Measurements from ENCODE around the gene GATC.

Gene GATC

DNA sequence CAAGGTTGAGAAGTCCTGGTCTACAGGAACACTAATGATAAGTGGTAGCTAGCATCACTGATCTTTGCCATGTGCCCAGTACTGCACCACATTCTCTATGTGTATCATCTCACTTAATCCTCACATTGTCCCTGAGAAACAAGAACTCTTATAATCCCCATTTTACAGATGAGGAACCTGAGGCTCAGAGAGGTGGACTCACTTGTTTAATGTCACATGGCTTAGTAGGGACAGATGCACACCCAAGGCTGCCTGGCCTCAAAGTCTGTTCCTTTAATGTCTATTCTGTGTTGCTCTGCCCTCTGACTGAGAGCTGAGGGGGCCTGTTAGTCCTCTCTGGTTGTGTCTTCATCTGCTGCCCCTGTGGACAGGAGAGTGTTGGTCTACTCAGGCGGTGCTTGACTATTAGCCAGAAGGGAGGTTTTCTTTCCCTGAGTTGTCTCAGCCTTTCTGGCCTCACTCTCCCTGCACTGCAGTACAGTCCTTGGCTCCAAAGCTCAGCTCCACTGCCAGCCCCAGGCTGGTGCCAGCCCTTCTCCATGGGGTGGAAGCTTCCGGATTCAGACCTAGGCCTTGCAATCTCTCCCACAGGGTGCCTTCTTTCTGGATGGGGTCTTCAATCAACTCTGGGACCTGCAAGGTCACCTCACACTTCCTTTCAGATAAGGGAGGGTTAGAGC lies 44.7 kb downstream of the GATC start:
- Histone ChIP-seq H3K4me1 (ENCODE audit: insufficient read depth, low read length) (peaks cover 7% of the 10 kb centered on the region; the same call in 1 of the 2 replicates), H3K27ac (ENCODE audit: low read length) (no peak overlapping the region), H3K9me3 (ENCODE audit: insufficient read depth, low read depth, low read length) (no peaks in the 10 kb centered on the region), H3K27me3 (ENCODE audit: insufficient read depth, low read length) (no peaks in the 10 kb centered on the region), H3K9ac (ENCODE audit: low read depth, low read length) (no peak overlapping the region; the same call in 1 of the 2 replicates), H3K36me3 (ENCODE audit: insufficient read depth, low read depth, low read length) (peaks cover 13% of the 10 kb centered on the region), H3K4me3 (ENCODE audit: low read length) (no peak overlapping the region)

DNA sequence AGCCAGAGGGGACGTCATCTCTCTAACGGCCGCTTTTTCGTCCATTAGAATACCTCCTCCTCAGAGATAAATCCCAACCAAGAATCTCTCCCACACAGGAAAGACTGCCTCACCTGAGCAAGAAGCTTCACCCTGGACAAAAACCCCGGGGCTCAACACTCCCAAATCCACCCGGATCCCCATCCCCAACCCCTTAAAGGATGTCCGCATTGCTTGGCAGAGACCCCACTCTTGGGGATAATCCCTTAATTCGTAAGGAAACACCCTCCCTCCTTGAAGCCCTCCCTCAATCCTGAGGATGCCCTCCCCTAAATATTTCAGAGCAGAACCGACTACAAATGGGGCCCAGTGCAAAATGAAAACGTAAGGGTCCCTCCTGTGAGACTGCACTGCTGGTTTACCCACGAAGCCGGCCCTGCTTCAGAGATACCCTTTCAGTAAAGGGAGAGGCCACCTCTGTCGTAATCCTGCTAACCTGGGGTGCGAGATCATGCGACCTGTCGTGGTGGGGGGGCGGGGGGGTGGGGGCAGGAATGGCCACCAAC lies 49.0 kb downstream of the GATC start:
- peak overlapping the region; percentile 84; the same call in 1 of the 2 replicates for H3K9ac ChIP-seq (ENCODE audit: low read depth, low read length)
- peak overlapping the region; percentile 90 for H3K4me3 ChIP-seq (ENCODE audit: low read length)
- no peaks in the 10 kb centered on the region for H3K27me3 ChIP-seq (ENCODE audit: insufficient read depth, low read length)
- H3K4me1 ChIP-seq (ENCODE audit: insufficient read depth, low read length), result peaks cover 13% of the 10 kb centered on the region; the same call in 1 of the 2 replicates
- H3K9me3 ChIP-seq (ENCODE audit: insufficient read depth, low read depth, low read length), result no peaks in the 10 kb centered on the region
- no peak overlapping the region for H3K27ac ChIP-seq (ENCODE audit: low read length)
- peaks cover 37% of the 10 kb centered on the region for H3K36me3 ChIP-seq (ENCODE audit: insufficient read depth, low read depth, low read length)

DNA sequence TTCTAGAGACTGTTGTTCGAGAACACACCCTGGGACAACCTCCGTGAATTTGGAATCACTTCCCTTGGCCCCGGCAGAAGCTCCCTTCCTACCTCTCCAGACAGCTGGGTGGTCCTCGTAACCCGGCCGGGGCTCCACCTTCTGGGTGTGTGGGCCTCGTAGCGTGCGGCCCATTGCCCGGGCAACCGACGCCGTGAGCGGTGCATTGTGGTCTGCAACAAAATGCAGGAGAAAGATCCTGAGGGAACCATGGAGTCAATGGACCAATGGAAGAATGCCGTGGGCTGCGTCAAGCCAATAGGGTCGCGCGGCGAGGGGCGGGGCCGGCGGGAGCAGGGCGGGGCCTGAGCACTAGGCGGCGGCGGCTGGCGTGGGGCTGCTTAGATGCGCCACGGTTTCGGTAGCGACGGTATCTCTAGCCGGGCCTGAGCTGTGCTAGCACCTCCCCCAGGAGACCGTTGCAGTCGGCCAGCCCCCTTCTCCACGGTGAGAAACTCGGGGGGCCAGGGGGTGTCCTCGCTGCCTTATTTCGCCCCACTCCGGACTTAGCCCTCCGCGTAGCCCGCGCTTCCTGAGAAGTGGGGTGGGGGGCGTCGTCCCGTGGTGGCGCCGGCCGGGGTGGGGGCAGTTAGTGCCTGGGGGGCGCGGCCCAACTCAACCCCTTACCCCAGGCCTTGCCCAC lies 49.6 kb downstream of the GATC start, which contains the start of gene DYNLL1:
DYNLL1 (plus strand) TSS at position 383 of the 682 bp plus-strand sequence. CDS start 309 bp downstream, outside the sequence.
- H3K9me3 ChIP-seq (ENCODE audit: insufficient read depth, low read depth, low read length), result no peaks in the 10 kb centered on the region
- H3K4me1 ChIP-seq (ENCODE audit: insufficient read depth, low read length), result peaks cover 13% of the 10 kb centered on the region; the same call in 1 of the 2 replicates
- H3K9ac ChIP-seq (ENCODE audit: low read depth, low read length), result peak within 1 kb of the TSS; percentile 92; the same call in 1 of the 2 replicates
- peaks cover 36% of the 10 kb centered on the region for H3K36me3 ChIP-seq (ENCODE audit: insufficient read depth, low read depth, low read length)
- H3K4me3 ChIP-seq (ENCODE audit: low read length), result peak within 1 kb of the TSS; percentile 90
- peak within 1 kb of the TSS; percentile 64 for H3K27ac ChIP-seq (ENCODE audit: low read length)
- no peaks in the 10 kb centered on the region for H3K27me3 ChIP-seq (ENCODE audit: insufficient read depth, low read length)

DNA sequence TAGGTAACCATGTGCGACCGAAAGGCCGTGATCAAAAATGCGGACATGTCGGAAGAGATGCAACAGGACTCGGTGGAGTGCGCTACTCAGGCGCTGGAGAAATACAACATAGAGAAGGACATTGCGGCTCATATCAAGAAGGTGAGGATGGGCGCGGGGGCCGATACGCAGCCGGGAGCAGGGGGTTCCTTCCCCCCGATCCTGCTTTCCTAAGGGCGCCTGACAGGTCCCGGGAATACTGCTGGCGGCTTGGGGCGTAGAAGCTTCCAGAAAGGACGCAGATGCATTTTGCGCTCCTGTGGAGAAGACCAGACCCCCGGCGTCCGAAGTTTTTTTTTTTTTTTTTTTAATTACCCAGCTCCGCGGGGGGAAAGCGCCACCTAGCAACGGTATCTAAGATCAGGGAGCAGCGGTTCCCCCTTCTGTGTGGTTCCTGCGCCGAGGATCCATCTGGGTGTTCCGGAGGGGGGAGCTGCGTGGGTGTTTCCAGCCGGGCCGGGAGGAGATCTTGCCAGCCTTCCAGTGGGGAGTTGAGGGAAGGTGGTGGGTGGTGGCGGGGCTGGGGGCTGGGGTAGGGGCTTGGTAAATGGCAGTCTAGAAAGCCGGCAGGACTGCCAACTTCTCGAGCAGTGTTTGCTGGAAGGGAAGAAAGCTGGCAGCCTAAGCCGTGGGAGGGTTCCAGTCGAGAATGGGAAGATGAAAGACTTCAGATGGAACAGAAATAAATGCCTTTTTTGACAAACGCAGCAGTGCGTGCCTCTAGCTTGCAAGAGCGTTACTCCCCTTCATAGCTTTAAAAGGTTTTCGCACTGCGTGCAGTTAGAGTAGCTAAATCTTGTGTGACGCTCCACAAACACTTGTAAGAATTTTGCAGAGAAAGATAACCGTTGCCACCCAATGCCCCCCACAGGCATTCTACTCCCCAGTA lies 50.4 kb downstream of the GATC start:
- H3K27me3 ChIP-seq (ENCODE audit: insufficient read depth, low read length), result no peaks in the 10 kb centered on the region
- peaks cover 32% of the 10 kb centered on the region for H3K36me3 ChIP-seq (ENCODE audit: insufficient read depth, low read depth, low read length)
- H3K4me1 ChIP-seq (ENCODE audit: insufficient read depth, low read length), result peaks cover 13% of the 10 kb centered on the region; the same call in 1 of the 2 replicates
- peak overlapping the region; percentile 92; the same call in 1 of the 2 replicates for H3K9ac ChIP-seq (ENCODE audit: low read depth, low read length)
- H3K4me3 ChIP-seq (ENCODE audit: low read length), result peak overlapping the region; percentile 88
- no peaks in the 10 kb centered on the region for H3K9me3 ChIP-seq (ENCODE audit: insufficient read depth, low read depth, low read length)
- H3K27ac ChIP-seq (ENCODE audit: low read length), result peak overlapping the region; percentile 64

DNA sequence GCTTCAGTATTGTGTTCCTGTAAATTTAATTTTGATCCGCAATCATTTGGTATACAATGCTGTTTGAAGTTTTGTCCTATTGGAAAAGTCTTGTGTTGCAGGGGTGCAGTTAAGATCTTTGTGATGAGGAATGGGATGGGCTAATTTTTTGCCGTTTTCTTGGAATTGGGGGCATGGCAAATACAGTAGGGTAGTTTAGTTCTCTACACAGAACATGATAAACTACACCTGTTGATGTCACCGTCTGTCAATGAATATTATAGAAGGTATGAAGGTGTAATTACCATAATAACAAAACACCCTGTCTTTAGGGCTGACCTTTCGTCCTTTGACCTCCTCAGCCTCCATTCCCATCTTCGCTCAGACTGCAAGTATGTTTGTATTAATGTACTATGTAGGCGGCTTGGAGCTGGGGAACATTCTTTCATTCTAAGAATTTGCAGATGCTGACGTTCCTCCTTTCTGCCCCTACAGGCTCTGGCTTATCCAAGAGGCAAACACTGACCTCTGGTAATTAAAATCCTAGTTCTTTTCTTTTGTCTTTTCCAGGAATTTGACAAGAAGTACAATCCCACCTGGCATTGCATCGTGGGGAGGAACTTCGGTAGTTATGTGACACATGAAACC lies 51.4 kb downstream of the GATC start:
- no peaks in the 10 kb centered on the region for H3K27me3 ChIP-seq (ENCODE audit: insufficient read depth, low read length)
- H3K27ac ChIP-seq (ENCODE audit: low read length), result no peak overlapping the region
- peaks cover 33% of the 10 kb centered on the region for H3K36me3 ChIP-seq (ENCODE audit: insufficient read depth, low read depth, low read length)
- no peaks in the 10 kb centered on the region for H3K9me3 ChIP-seq (ENCODE audit: insufficient read depth, low read depth, low read length)
- H3K9ac ChIP-seq (ENCODE audit: low read depth, low read length), result peak overlapping the region; percentile 92; the same call in 1 of the 2 replicates
- H3K4me1 ChIP-seq (ENCODE audit: insufficient read depth, low read length), result peaks cover 13% of the 10 kb centered on the region; the same call in 1 of the 2 replicates
- H3K4me3 ChIP-seq (ENCODE audit: low read length), result peak overlapping the region; percentile 88

DNA sequence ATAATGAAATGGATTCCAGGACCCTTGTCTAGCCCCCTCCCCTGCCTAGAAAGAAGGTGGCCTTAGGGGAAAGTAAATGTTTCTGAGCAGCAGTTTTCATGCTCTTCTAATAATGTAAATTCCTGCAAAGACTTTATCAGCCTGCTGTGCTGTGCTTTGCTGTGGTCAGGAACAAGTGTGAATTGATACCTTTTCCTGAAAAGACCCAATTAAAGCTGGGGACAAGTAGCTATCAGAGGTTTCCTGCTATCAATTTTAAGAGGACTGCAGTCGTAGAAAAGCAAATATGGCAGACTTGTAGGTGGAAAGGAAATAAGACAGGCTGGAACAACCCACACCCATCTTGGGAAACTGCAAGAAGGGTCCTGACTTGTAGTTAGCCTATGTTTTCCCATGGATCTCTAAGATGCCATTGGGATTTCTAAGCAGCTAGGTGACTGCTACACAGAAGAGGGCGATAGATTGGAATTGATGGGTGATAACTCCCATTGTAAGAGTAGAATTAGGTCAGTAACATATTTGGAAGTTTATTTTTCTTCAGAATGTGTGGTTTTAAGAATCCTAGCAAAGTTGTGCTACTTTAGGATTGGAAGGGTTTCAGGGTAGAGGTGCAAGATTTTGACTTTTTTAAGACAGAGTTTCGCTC lies 52.7 kb downstream of the GATC start:
- Histone ChIP-seq H3K4me1 (ENCODE audit: insufficient read depth, low read length) (peaks cover 13% of the 10 kb centered on the region; the same call in 1 of the 2 replicates), H3K27me3 (ENCODE audit: insufficient read depth, low read length) (no peaks in the 10 kb centered on the region), H3K9ac (ENCODE audit: low read depth, low read length) (no peak overlapping the region), H3K4me3 (ENCODE audit: low read length) (no peak overlapping the region), H3K9me3 (ENCODE audit: insufficient read depth, low read depth, low read length) (no peaks in the 10 kb centered on the region), H3K27ac (ENCODE audit: low read length) (no peak overlapping the region), H3K36me3 (ENCODE audit: insufficient read depth, low read depth, low read length) (peaks cover 46% of the 10 kb centered on the region)

DNA sequence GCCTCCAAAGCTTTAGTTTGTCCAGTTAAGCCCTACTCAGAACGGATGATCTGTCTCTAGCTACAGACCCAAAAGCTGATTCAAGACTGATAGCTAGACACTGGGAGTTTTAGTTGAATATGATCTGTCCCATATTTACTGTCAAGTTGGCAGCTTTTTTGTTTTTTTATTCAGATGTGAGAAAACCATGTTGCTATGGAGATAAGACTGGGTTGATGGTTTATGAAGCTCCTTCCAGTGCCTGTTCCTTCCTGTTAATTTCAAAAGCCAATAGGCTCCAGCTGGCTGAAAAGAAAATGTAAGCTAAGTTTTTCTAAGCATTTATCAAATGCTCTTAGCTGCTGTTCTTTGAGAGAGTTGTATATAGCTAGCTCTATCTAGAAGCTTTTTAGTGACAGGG lies 54.3 kb downstream of the GATC start:
- Histone ChIP-seq H3K27me3 (ENCODE audit: insufficient read depth, low read length) (no peaks in the 10 kb centered on the region), H3K4me1 (ENCODE audit: insufficient read depth, low read length) (peaks cover 11% of the 10 kb centered on the region), H3K9me3 (ENCODE audit: insufficient read depth, low read depth, low read length) (no peaks in the 10 kb centered on the region), H3K9ac (ENCODE audit: low read depth, low read length) (no peak overlapping the region), H3K27ac (ENCODE audit: low read length) (no peak overlapping the region), H3K4me3 (ENCODE audit: low read length) (no peak overlapping the region), H3K36me3 (ENCODE audit: insufficient read depth, low read depth, low read length) (peaks cover 46% of the 10 kb centered on the region)

DNA sequence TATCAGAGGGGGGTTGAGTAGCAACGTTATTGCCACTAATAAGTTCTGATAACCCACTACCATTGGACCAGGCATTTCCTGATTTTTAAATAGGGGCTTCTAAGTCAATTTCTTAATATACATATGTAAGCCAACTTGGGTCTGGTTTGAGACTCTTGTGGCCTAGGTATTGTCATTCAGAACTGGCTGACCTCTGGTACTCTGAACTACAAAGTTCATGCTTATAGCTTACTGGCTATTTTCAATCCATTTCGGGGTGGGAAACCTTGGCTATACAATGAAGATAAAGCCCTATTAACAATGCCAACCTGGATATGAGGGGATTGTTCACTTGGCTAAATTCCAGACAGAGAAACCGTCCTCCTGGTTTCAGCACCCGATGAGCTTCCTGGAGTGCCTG lies 58.3 kb downstream of the GATC start:
- H3K9ac ChIP-seq (ENCODE audit: low read depth, low read length), result no peak overlapping the region
- no peak overlapping the region for H3K27ac ChIP-seq (ENCODE audit: low read length)
- H3K27me3 ChIP-seq (ENCODE audit: insufficient read depth, low read length), result no peaks in the 10 kb centered on the region
- no peaks in the 10 kb centered on the region for H3K9me3 ChIP-seq (ENCODE audit: insufficient read depth, low read depth, low read length)
- H3K36me3 ChIP-seq (ENCODE audit: insufficient read depth, low read depth, low read length), result peaks cover 47% of the 10 kb centered on the region
- peaks cover 5% of the 10 kb centered on the region for H3K4me1 ChIP-seq (ENCODE audit: insufficient read depth, low read length)
- peak overlapping the region; percentile 28; the same call in 1 of the 2 replicates for H3K4me3 ChIP-seq (ENCODE audit: low read length)

DNA sequence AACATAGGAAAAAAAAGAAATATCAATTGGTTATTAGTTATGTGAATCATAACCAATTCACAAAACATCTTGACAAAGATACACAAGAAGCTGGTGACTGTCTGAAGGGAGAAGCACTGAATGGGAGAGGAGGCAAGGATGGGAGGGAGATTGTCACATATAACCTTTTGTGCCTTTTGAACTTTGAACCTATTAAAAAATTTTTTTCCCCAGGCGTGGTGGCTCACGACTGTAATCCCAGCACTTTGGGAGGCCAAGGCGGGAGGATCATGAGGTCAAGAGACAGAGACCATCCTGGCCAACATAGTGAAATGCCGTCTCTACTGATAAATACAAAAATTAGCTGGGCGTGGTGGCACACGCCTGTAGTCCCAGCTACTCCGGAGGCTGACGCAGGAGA lies 62.3 kb downstream of the GATC start:
- Histone ChIP-seq H3K4me3 (ENCODE audit: low read length) (no peak overlapping the region), H3K9me3 (ENCODE audit: insufficient read depth, low read depth, low read length) (no peaks in the 10 kb centered on the region), H3K27ac (ENCODE audit: low read length) (no peak overlapping the region), H3K36me3 (ENCODE audit: insufficient read depth, low read depth, low read length) (peaks cover 47% of the 10 kb centered on the region), H3K27me3 (ENCODE audit: insufficient read depth, low read length) (no peaks in the 10 kb centered on the region), H3K9ac (ENCODE audit: low read depth, low read length) (no peak overlapping the region), H3K4me1 (ENCODE audit: insufficient read depth, low read length) (peaks cover 5% of the 10 kb centered on the region)
